Testis (tissue), 2 donors: ENCODE results near the gene TRPM3.

Source experiments
- CTCF ChIP-seq, 3 experiments: fragments of 450-650 bp in 2 of 3; fragments of 200-600 bp in 1 of 3; sonication (generic) in 1 of 3; IDR thresholded peaks; one replicate each; pipeline ENCODE4 v1.5.1; 2016 to 2019; ENCODE audit warnings: antibody characterized with exemption in 3 of 3, mild to moderate bottlenecking in 2 of 3, moderate library complexity in 1 of 3
- POLR2A ChIP-seq: fragments of 450-650 bp; IDR thresholded peaks from one replicate; pipeline ENCODE4 v1.6.1; 2017; ENCODE audit warnings: antibody characterized with exemption, mild to moderate bottlenecking, moderate library complexity

GRCh38 chr9:70753311-70753710 is 368.1 kb downstream of the TRPM3 start:
- no peak for TF ChIP-seq CTCF (IDR thresholded peaks at IDR 0.05)
- no peak for TF ChIP-seq POLR2A
